ENCODE measurements around the gene FBXW9.
"Not testable (repeated sequence)": the region's sequence is repeated elsewhere in the genome, so short reads cannot be mapped to it uniquely, and the experiment has no call there.

The FBXW9 gene

GRCh38 chr19:12696366-12697335 is at the start of gene FBXW9:
TSS of gene FBXW9 (minus strand) at chr19:12696631. CDS start at chr19:12696581, 50 bp downstream.
- FAIRE-seq: no peak

- no peak for FAIRE-seq
These were observed 48.9 kb upstream of the FBXW9 start for GRCh38 chr19:12745166-12745897.

GRCh38 chr19:12737835-12738351 is 41.5 kb upstream of the FBXW9 start:
- no peak for FAIRE-seq

- FAIRE-seq: peak; percentile 99
These were observed 40.8 kb upstream of the FBXW9 start, which contains the start of gene GET3 for GRCh38 chr19:12736995-12737834. TSS of gene GET3 (plus strand) at chr19:12737497. CDS start at chr19:12737506, 9 bp downstream.

- no peak for FAIRE-seq
These were observed 37.2 kb upstream of the FBXW9 start for GRCh38 chr19:12733369-12734214.

- FAIRE-seq: no peak
These were observed 34.9 kb upstream of the FBXW9 start for GRCh38 chr19:12731337-12731736.

- FAIRE-seq: no peak
These were observed 33.6 kb upstream of the FBXW9 start for GRCh38 chr19:12730064-12730463.

GRCh38 chr19:12727745-12728433 is 31.5 kb upstream of the FBXW9 start:
- no peak for FAIRE-seq

- no peak for FAIRE-seq
These were observed 30.5 kb upstream of the FBXW9 start for GRCh38 chr19:12726988-12727316.

GRCh38 chr19:12725612-12726011 is 29.2 kb upstream of the FBXW9 start:
- FAIRE-seq: not testable (repeated sequence)

GRCh38 chr19:12723641-12724426 is 27.4 kb upstream of the FBXW9 start, which contains the start of gene TNPO2:
TSS of gene TNPO2 (minus strand) at chr19:12723932. CDS start at chr19:12720977, 2,955 bp downstream.
- FAIRE-seq: no peak

GRCh38 chr19:12723381-12723640 is 26.9 kb upstream of the FBXW9 start:
- FAIRE-seq: no peak

GRCh38 chr19:12722566-12723380 is 26.3 kb upstream of the FBXW9 start:
- FAIRE-seq: peak; percentile 80

GRCh38 chr19:12721656-12722565 is 25.5 kb upstream of the FBXW9 start:
- FAIRE-seq: no peak

- no peak for FAIRE-seq
These were observed 24.6 kb upstream of the FBXW9 start for GRCh38 chr19:12720851-12721655.

- FAIRE-seq: no peak
These were observed 23.9 kb upstream of the FBXW9 start for GRCh38 chr19:12720296-12720695.

GRCh38 chr19:12715929-12716328 is 19.5 kb upstream of the FBXW9 start:
- FAIRE-seq: no peak

All from islet of Langerhans (tissue), 1 donor.